ENCODE results near the gene ADAMTS2. TPM values are rescaled to one million over a fixed set of nuclear protein-coding genes. Genes with fewer than 3 reads are reported as not detected.

ADAMTS2 gene
- total and polyA plus RNA-seq, 2 of the 4 experiments (the other 2 are of a cell fraction), result 19.0 to 58.8 TPM

GRCh38 chr5:179300581-179301180, 44.6 kb downstream of the ADAMTS2 start:
- no peak overlapping the region for H2BK20ac ChIP-seq (ENCODE audit: low read depth, low read length)
- no peak overlapping the region for H4K8ac ChIP-seq (ENCODE audit: low read depth in 2 of 2, low read length in 2 of 2)
- no peak overlapping the region for H2AFZ ChIP-seq (replicated peaks; ENCODE audit: low read length, poor library complexity)
- ChIA-PET CTCF (no interaction called here), POLR2A (ENCODE audit: unreplicated experiment) (no interaction called here)
- intact Hi-C loops (cut with micrococcal nuclease), result loop anchor here (5.0 to 10.0 kb wide), 2 partner anchors 33 to 254 kb away; partner anchors contain the start of gene RUFY1
- H3K23ac ChIP-seq (ENCODE audit: low read depth, low read length), result no peak overlapping the region
- no peak overlapping the region for H2BK15ac ChIP-seq (ENCODE audit: low read depth, low read length)
- H3K9me3 ChIP-seq (ENCODE audit: control insufficient read depth, insufficient read depth, low read length), result no peaks in the 10 kb centered on the region; the same call in 1 of the 2 replicates
- H4K20me1 ChIP-seq (ENCODE audit: insufficient read depth, low read length), result peaks cover 2% of the 10 kb centered on the region
- peaks cover 15% of the 10 kb centered on the region for H3K9me1 ChIP-seq (ENCODE audit: insufficient read depth, low read length)
- in situ Hi-C loops (cut with MboI; ENCODE audit: low sequenced_read_pairs), result no loop called here
- H3K27me3 ChIP-seq (ENCODE audit: control insufficient read depth, insufficient read depth, low read length), result no peaks in the 10 kb centered on the region
- dilution Hi-C loops (cut with HindIII; ENCODE audit: low sequenced_read_pairs, unreplicated experiment), result no loop called here
- H3K4me1 ChIP-seq (ENCODE audit: control insufficient read depth, insufficient read depth, low read length), result peaks cover 23% of the 10 kb centered on the region
- no peak overlapping the region for H3K56ac ChIP-seq (ENCODE audit: extremely low read depth, insufficient read depth, low read length)
- no peak overlapping the region for H3K18ac ChIP-seq (ENCODE audit: low read depth, low read length)
- H3K4me2 ChIP-seq (ENCODE audit: low read depth, low read length), result peak overlapping the region; percentile 24; the same call in 1 of the 2 replicates
- H3K4ac ChIP-seq (ENCODE audit: low read depth, low read length), result 0 out of 2 replicates have a peak overlapping the region, but pooled peaks have one; percentile 27
- H2BK5ac ChIP-seq (ENCODE audit: low read depth, low read length, poor library complexity, severe bottlenecking), result no peak overlapping the region
- TF ChIP-seq ELK1 (IDR thresholded peaks at IDR 0.05; ENCODE audit: borderline replicate concordance, low read depth, low read length), result no peak
- no peak for TF ChIP-seq MAZ (IDR thresholded peaks at IDR 0.05; ENCODE audit: borderline replicate concordance, low read depth, low read length)
- TF ChIP-seq RCOR1 (IDR thresholded peaks at IDR 0.05; ENCODE audit: insufficient replicate concordance, low read length), result no peak
- no peak for TF ChIP-seq SMC3 (IDR thresholded peaks at IDR 0.05; ENCODE audit: low read depth, low read length)
- no peak for TF ChIP-seq NFE2L2 (IDR thresholded peaks at IDR 0.05; ENCODE audit: low read depth, low read length)
- TF ChIP-seq POLR2A (IDR thresholded peaks at IDR 0.05; ENCODE audit: low read depth, low read length), result no peak
- TF ChIP-seq RAD21 (IDR thresholded peaks at IDR 0.05; ENCODE audit: low read length), result no peak
- TF ChIP-seq CHD1 (IDR thresholded peaks at IDR 0.05; ENCODE audit: low read depth, low read length), result no peak
- no peak for TF ChIP-seq MXI1 (IDR thresholded peaks at IDR 0.05; ENCODE audit: borderline replicate concordance, low read depth, low read length)
- TF ChIP-seq USF2 (IDR thresholded peaks at IDR 0.05; ENCODE audit: low read depth, low read length), result no peak
- no peak for TF ChIP-seq RFX5 (IDR thresholded peaks at IDR 0.05; ENCODE audit: low read depth, low read length)
- no peak for TF ChIP-seq CTCF (conservative IDR thresholded peaks at IDR 0.05; ENCODE audit: low read depth, low read length)
- TF ChIP-seq CEBPB (IDR thresholded peaks at IDR 0.05; ENCODE audit: low read depth, low read length), result no peak
- TF ChIP-seq FOS (IDR thresholded peaks at IDR 0.05; ENCODE audit: low read depth, low read length), result no peak
- no peak for TF ChIP-seq BHLHE40 (IDR thresholded peaks at IDR 0.05; ENCODE audit: low read depth, low read length)
- no peak for TF ChIP-seq MAFK (IDR thresholded peaks at IDR 0.05; ENCODE audit: low read depth, low read length)
- 0 out of 2 replicates have a peak overlapping the region, but pooled peaks have one; percentile 55 for H3K14ac ChIP-seq (replicated peaks; ENCODE audit: low read depth, low read length)
- H3K27ac ChIP-seq (ENCODE audit: insufficient read depth, low read length), result no peak overlapping the region; the same call in 1 of the 2 replicates
- DNase-seq (no peak), ATAC-seq (ENCODE audit: low read depth) (no peak)
- no peak overlapping the region for H3K4me3 ChIP-seq (ENCODE audit: insufficient read depth, low read depth, low read length)
- 0 out of 2 replicates have a peak overlapping the region, but pooled peaks have one; percentile 37 for H3K9ac ChIP-seq (ENCODE audit: low read depth, low read length)
- H3K79me1 ChIP-seq (ENCODE audit: low read depth in 1 of 2, low read length in 2 of 2), result peaks cover 25 to 68% of the 10 kb centered on the region in 2 experiments
- H3K36me3 ChIP-seq (ENCODE audit: control insufficient read depth, insufficient read depth, low read length), result no peaks in the 10 kb centered on the region
- H2AK9ac ChIP-seq (replicated peaks; ENCODE audit: low read depth, low read length, poor library complexity), result no peak overlapping the region
- no peak overlapping the region for H2AK5ac ChIP-seq (ENCODE audit: low read depth, low read length)
- WGBS, 2 experiments (ENCODE audit: extremely low coverage in 2 of 2, insufficient read length in 1 of 2), result no CpG with 5 or more reads among the region's 14 CpGs
- H4K5ac ChIP-seq (ENCODE audit: low read depth, low read length), result no peak overlapping the region
- no peak overlapping the region; the same call in 1 of the 2 replicates for H4K91ac ChIP-seq (ENCODE audit: insufficient read depth, low read depth, low read length)
- no peak overlapping the region for H2BK120ac ChIP-seq (ENCODE audit: low read depth, low read length)
- no TSS peak for BruUV-seq (replicated peaks)
